Hypothalamus (tissue), 51 donors: ENCODE measurements around the gene CTBP1.

ENCODE experiments used
- DNase-seq, 51 donors: peaks; one replicate each; lab custom pipeline; 2025; lab: John Stamatoyannopoulos, UW

CTBP1 gene

DNA sequence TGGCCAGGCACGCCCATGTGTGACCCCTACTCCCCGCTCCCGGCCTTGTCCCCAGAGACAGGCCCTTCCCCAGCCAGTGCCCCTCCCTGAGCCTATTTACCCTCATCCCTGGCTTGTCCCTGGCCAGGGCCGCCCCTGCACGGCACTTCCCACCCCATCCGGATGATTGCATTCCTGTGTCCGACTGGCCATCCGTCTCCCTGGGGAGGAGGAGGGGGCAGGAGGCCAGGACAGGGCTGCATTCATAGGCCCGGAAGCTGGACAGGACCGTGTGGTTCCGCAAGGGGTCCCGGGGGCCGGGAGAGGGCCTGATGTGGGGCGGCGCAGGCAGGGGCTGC lies 22.8 kb downstream of the CTBP1 start:
- DNase-seq, result no peak

DNA sequence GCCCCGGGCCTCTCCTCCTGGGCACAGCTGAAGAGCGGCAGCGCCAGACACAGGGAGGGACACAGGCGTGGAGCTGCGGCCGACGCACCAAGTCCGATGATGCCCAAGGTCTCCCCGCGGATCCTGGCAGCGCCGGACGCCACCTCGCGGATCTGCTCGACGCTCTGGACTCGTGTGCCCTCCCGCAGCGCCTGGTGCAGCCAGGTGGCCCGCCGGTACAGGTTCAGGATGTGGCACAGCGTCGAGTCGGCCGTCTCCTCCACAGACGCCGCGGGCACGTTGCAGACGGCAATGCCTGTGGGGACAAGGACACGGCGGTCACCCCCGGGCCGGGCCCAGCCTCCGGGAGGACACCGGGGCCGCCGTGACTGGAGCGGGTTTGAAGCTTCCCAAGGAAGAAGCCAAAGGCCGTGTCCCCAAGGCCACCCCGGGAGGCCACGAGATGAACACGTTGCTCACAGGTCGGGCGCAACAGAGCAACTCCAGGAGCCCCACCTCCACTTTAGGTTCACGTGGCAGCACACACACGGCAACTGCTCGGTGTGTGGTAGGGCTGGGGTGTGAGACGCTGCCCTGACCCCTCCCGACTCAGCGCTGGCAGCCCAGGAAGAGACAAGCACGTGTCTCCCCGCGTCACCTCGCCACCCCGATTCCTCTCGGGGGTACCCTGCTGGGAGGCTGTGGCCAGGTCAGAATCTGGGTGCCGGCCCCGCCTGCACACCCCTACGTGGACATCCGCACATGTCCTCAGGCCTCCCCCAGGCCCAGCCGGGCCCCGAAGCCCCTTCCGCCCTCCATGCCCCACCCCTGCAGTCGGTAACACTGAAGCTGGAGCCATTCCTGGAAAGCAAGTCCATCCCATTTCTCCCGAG lies 23.4 kb downstream of the CTBP1 start:
- no peak for DNase-seq

DNA sequence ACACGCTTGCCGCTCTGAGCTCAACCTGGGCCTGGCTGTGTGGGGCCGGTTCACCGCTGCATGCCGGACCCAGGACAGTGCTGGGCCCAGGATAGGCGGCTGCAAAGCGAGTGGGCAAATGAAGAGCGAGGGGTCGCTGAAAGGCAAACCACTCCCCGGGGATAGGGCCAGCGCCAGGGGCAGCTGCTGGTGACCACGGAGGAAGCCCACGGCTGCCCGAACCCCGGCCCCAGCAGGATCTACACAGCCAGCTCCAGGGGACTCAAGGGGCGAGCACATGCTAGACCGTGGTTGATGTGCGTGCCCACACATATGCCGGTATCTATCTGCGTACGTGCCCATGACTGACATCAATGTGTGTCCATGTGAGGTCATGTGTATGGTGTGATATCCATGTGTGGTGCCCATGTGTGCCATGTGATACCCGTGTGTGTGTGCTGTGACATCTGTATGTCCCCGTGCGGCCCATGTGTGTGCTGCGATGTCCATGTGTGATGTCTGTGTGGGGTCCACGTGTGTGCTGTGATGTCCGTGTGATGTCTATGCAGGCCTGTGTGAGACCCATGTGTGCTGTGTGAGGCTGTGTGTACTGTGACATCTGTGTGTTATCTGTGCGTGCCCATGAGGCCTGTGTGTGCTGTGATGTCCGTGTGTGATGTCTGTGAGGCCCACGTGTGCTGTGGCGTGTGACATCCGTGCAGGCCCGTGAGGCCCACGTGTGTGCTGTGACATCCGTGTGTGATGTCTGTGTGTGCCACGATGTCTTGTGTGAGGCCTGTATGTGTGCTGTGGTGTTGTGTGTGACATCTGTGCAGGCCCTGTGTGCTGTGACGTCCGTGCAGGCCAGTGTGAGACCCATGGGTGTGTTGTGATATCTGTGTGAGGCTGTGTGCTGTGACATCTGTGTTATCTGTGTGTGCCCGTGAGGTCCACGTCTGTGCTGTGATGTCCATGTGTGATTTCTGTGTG lies 24.8 kb downstream of the CTBP1 start:
- no peak for DNase-seq

DNA sequence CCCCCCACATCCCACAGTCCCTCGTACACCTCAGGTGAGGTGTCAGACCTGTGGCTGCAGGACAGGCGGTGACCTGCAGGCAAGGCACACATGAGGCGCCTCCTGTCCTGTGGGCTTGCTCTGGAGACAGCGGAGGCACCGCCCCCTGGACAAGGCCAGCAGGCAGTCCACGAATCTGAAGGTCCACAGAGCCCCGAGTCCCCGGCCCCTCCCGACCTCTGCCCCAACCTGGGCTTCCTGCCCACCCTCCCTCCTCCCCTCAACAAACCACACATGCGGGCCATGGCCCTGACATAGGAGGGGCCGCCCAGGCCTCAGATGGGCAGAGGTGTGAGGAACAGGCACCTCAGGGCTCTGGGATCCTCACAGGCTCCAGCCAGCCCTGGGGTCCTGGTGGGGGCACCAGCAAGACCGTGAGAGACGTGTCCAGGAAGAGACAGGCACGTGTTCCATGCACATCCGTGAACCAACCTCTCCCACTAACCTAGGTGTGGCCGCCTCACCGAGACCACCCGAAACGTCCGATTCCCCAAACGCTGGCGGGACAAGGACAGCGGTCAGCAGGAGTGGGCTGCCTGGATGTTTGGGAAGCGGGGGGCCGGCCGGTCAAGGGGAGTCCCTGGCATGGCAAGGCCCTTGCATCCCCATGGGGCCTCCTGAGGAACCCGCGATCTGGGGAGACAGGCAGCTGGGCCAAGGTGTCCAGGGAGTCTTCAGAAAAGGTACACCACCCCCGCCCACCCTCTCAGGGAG lies 25.8 kb downstream of the CTBP1 start:
- DNase-seq, result no peak

DNA sequence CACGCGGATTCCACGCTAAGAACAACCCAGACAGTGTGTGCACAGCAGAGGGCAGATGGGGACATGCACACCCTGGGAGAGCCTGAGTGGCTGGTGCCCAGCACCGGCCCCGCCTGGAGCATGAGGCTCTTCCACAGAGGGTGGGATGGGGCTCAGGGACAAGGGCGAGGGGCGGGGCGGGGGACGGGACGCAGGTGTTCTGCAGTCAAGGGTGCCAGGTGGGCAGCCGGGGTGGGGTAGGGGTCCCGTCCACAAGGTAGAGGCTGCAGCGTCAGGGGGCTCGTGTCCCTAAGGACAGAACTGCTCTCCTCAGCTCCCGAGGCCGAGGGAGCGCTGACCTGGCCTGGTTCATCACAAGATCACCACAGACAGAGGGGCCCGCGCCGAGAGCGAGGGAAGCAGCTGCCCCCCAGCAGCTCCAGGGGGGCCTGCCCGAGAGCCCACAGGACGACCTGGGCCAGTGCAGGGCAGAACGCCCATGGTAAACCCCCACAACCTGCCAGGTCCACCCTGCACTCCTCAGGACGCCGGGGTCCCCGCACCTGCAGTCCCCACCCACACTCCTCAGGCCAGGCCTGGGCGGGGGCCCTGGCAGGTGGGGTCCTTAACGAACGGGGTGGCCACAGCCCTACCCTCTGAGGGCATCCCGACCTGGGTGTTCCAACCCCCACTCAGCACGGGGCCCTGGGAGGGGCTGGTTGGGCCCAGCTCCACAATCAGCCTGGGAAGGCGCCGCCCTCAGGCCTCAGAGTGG lies 26.7 kb downstream of the CTBP1 start:
- no peak for DNase-seq

DNA sequence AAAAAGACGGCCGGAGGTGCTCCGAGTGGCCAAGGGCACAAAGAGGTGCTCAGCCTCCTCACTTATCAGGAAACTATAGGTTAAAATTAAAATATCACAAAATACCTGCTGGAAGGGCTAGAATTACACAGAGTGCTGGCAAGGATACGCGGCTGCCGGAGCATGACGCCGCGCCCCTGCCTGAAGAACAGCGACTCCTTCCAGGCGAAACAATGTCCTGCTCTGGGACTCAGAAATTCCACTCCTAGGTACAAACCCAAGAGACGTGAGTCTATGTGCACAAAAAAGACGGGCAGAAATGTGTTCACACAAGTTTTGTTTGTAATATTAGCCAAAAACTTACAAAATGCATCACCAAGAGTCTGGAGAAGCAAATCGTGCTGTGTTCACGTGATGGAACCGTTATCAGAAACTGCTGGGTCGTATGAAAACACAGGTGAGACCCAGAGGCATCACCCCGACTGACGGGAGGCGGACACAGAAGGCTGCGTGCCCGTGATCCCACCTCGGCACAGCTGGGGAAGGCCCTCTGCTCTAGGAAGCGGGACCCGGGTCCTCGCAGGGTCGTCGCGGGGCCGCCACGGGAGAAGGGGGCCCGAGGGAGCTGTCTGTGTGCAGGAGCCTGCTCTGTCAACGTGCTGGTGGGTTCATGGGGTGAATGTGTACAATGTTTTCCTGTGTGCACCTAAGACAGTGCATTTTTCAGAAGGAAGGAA lies 27.6 kb downstream of the CTBP1 start:
- no peak for DNase-seq

DNA sequence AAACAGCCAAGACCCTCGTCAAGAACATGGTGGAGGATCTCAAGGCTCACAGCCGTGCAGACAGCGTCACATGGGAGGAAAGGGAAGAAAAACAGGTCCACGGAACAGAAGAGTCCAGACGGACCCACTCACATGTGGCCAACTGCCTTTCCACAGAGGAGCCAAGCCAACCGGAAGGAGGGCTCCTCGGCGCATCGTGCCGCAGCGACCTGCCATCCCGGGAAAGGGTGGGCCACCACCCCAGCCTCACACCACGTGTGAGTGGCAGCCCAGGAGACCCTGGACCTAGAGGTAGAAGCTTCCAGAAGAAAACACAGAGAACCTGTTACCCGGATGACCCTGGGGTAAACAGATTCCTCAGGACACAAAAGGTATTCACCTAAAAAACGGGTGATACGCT lies 28.4 kb downstream of the CTBP1 start:
- DNase-seq, result no peak

DNA sequence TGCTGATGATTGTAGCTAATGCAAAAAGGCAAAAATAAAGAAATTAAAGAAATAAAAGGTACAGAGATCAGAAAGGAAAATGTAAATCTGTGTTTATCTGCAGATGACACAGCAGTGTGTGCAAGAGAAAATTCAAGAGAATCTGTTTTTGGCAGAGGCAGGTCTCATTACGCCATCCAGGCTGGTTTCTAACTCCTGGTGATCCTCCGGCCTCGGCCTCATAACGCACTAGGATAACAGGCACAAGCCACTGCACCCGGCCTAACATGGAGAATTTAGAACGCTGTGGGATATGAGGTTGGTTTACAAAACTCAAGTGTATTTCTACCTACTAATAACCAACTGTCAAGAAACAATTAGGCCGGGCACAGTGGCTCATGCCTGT lies 29.4 kb downstream of the CTBP1 start:
- DNase-seq, result no peak

DNA sequence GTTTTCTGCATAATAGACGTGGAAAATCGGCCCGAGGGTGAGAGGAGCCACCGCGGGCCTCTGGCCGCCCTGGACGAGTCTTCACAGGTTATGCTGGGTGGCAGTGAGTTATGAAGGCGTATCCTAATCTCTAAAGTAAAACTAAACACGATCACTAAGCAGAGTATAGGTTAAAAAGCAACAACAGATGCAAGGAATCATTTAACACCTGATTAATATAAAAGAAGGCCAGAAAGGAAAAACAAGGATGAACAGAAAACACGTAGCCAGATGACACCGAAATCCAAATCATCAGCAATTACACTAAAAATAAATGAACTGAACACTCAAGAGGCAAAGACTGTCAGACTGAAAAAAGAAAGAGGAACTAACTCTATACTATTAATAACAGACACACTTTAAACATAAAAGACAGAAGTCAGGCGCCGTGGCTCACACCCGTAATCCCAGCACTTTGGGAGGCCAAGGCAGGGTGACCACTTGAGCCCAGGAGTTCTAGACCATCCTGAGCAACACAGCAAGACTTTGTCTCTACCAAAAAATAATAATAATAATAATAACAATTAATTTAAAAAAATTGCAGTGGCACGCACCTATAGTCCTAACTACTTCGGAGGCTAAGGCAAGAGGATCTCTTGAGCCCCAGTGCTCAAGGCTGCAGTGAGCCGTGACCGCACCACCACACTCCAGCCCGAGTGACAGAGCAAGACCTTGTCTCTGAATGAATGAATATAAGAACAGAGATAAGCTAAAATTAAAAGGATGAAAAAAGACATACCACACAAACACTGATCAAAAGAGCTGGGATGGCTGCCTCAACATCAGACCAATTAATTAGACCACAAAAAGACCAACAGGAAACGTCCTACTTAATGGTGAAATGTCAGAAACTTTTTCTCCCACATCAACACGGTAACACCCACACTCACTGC lies 30.0 kb downstream of the CTBP1 start:
- DNase-seq, result no peak

DNA sequence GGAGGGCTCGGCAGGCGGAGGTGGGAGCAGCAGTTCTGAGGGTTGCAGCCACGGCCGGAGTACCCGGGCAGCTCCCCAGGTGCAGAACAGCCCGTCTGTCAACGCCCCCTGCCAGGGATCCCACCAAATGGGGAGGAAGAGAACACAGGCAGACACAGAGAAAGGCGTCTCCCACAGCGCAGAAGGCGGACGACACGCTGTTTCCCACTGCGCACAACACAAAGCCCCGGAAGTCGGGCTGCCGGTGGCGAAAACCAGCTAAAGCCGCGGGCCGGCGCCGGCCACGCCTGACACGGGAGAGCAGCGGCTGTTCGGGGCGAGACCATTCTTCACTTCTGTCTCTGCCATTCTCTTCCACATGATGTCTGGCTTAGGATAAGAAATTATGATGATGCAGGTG lies 31.6 kb downstream of the CTBP1 start:
- no peak for DNase-seq

DNA sequence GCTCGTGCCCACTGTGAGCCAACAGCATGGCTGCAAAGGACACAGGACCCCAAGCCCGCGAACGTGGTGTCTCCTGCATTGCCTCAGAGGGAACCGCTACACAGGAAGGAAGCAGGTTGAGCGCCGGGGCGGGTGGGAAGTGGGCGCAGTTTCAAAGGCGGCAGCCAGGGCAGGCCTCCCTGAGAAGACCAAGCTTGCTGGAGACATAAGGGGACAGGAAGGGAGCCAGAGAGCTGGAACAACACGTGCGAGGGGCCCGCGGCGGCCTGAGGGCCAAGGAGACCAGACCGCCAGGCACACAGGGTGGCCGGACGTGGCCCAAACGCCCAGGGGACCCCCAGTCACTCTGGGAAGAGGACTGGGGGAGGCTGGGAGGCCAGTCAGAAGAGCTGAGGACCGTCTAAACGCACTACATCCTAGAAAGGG lies 32.0 kb downstream of the CTBP1 start:
- DNase-seq, result peak in 7 of 51 donors; percentile 7 to 19 (median 10)

DNA sequence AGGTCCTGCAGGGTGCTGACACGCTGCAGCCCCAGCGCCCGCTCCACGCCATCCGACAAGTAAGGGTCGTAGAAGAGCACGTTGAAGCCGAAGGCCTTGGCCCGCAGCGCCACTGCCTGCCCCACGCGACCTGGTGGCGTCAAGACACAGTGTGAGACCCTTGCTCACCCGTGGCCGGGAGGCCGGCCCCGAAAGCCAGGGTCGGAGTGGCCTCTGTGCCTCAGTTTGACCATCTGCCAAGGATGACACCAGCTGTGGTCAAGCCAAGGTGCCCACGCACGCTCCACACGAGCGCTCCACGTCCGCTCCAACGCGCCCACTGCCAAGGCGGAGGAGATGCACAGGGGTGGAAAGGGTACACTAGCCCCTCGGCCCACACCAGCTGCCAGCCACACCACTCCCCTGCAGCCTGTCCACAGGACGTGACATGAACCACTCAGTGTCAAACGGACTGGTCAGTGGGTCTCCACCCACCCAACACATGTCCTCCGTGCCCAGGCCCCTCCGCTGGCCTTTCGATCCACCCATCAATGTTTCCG lies 32.8 kb downstream of the CTBP1 start:
- no peak for DNase-seq

DNA sequence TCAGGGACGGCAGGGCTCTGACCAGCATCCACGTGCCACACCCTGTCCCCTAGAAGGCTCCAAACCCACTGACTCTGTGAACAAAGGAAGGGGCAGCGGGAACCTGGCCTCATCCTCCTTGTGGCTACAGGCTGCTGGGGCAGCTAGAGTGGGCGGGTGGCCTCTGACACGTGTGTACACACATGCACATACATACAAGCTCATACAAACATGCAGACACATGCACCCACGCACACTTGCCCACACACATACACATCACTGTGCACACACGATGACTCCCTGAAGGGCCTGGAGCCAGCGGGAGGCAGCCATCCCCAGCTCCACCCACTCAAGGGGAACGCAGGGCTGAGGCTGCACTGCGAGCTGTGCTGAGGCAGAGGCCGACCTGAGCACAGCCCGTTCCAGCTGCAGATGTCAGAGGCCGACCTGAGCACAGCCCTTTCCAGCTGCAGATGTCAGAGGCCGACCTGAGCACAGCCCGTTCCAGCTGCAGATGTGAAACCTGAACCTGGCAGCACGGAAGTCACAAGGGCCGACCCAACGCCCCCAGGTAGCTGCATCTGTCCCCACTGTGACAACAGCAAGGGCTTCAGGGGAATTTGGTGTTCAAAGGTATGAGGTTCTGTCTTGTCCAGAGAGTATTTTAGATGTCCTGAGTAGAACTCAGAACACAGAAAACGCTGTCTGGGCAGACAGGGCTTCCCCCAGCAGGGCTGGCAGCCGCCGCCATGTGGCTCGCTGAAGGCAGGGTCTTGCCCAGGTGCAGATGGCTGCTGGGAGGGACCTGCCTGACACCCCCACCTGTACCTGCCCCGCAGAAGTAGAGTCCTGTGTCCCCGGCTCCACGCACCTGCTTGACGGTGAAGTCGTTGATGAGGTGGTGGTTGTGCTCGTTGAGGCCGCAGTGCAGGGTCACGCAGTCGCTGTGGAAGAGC lies 33.5 kb downstream of the CTBP1 start:
- DNase-seq, result peak in 1 of 51 donors; percentile 43

DNA sequence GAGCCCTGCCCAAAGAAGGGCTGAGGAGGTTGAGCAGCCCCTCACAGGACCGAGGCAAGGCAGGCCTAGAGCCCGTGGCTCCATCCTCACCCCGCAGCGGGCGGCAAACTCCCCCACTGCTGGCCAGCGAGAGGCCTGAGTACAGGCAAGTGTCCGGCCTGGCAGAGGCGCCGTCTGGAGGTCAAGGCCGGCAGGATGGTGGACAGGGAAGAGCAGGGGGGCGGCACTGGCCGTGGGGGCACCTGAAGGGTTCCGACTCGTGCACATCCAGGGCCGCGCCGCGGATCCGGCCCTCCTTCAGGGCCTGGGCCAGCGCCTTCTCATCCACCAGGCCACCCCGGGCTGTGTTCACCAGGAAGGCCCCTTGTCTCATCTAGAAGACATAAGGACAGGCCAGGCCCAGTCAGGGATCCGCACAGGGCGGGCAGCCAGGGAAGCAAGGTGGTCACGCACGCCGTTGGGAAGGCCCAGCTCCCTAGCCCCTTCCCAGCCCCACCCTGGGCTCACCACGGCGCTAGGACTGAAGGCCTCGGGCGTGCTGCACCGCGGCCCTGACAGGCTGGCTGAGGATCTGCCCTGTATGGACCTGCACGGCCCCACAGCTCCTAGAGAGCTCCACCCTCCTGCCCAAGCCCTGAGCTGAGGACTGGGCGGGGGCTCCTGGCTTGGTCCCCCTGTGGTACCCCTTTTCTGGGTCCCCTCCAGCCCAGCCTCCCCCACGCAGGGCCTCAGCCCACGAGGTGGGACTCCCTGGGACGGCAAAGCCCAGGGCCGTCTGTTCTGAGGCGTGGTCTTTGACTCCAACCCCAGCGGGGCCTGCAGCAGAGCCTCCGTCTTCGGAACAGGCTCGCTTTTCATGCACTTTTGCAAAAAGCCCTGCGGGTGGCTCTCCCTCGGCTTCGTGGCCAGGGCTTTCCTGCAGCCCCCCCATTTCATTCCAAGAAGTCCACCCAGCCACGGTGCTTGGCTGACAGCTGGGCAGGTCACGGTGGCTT lies 34.5 kb downstream of the CTBP1 start:
- no peak for DNase-seq

DNA sequence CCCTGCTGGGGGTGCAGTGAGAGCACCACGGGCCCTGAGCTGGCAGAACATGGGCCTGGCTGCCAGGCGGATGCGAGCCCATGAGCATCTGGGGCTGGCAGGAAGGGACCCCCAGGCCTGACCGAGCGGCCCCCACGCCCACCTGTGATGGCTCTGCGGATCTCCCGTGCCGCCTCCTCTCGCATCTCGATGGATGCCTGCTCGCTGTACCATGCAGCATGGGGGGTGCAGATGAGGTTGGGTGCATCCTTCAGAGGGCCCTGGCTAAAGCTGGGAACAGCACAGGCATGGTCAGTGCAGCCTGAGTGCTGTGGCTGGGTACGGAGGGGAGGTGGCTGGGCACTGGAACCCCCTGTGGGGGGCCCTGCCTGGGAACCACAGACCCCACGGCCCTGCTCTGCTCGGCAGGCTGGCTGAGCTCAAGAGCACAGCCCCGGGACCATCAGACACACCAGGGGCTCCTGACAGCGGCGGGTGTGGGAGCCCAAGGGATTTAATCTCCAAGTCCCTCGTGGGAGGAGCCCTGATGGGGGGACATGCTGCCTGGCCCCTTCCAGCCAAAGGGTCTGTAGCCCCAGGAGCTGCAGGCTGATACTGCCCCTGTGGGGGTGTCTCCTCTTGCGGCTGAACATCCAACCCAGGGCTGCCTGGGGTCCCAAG lies 35.5 kb downstream of the CTBP1 start:
- DNase-seq, result no peak
